ENCODE results near the gene SKIC2. TPM values are rescaled to one million over a fixed set of nuclear protein-coding genes. Genes with fewer than 3 reads are reported as not detected.
"Not testable (repeated sequence)": the region's sequence is repeated elsewhere in the genome, so short reads cannot be mapped to it uniquely, and the experiment has no call there.

SKIC2 gene
- total and polyA plus RNA-seq, 2 of the 8 experiments (the other 6 are each of a cell fraction or from before 2014, with no cell fraction given), result 42.1 to 59.7 TPM

DNA sequence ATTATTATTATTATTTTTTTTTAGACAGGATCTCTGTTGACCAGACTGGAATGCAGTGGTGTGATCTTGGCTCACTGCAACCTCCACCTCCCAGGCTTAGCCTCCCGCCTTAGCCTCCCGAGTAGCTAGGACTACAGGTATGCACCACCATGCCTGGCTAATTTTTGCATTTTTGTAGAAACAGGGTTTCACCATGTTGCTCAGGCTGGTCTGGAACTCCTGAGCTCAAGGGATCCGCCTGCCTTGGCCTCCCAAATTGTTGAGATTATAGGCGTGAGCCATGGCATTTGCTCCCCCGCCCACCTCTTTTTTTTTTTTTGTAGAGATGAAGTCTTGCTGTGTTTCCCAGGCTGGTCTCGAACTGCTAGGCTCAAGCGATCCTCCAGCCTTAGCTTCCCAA lies 49.7 kb upstream of the SKIC2 start:
- not testable (repeated sequence) for H2AFZ ChIP-seq (ENCODE audit: low read length); H2AK5ac ChIP-seq (ENCODE audit: low read depth, low read length); H3K9me3 ChIP-seq (ENCODE audit: insufficient read depth in 2 of 2, low read depth in 1 of 2, low read length in 1 of 2); H3K23me2 ChIP-seq (ENCODE audit: low read depth, low read length); H2BK12ac ChIP-seq (ENCODE audit: low read depth, low read length); H3K79me2 ChIP-seq (ENCODE audit: control insufficient read depth in 1 of 2, insufficient read depth in 2 of 2, low read length in 2 of 2); H3K18ac ChIP-seq (ENCODE audit: extremely low read depth, low read length); H3K56ac ChIP-seq (replicated peaks; ENCODE audit: insufficient read length, low read depth, low read length); H3K9ac ChIP-seq (replicated peaks in 1 of 4; ENCODE audit: extremely low read depth in 1 of 4, low read depth in 3 of 4, low read length in 3 of 4); H2BK15ac ChIP-seq (ENCODE audit: low read length); H3K27ac ChIP-seq (ENCODE audit: low read depth, low read length); H3K4ac ChIP-seq (replicated peaks; ENCODE audit: insufficient read length, low read depth, low read length); H3K4me1 ChIP-seq (replicated peaks in 1 of 4; ENCODE audit: control insufficient read depth in 3 of 4, insufficient read depth in 4 of 4, low read length in 3 of 4); H2BK20ac ChIP-seq (ENCODE audit: low read length); H4K5ac ChIP-seq (ENCODE audit: insufficient read length, low read depth, low read length); H4K91ac ChIP-seq (replicated peaks; ENCODE audit: insufficient read length, low read length); DNase-seq (ENCODE audit: low read depth in 1 of 2, low spot score in 2 of 2); H2BK5ac ChIP-seq (ENCODE audit: low read depth, low read length); H3K14ac ChIP-seq (ENCODE audit: insufficient read length); H4K20me1 ChIP-seq (replicated peaks in 1 of 2; ENCODE audit: control insufficient read depth in 1 of 2, insufficient read depth in 2 of 2, low read length in 2 of 2); H4K8ac ChIP-seq (ENCODE audit: extremely low read depth, insufficient read depth, low read length); FAIRE-seq; H3K27me3 ChIP-seq (replicated peaks in 1 of 4; ENCODE audit: control insufficient read depth in 3 of 4, extremely low read depth in 1 of 4, insufficient read depth in 3 of 4, low read length in 3 of 4); H3K79me1 ChIP-seq (ENCODE audit: low read depth, low read length); H3K4me2 ChIP-seq (ENCODE audit: insufficient read depth in 1 of 2, low read depth in 2 of 2, low read length in 2 of 2); H3K4me3 ChIP-seq (ENCODE audit: extremely low read depth in 1 of 4, insufficient read depth in 2 of 4, low read depth in 3 of 4, low read length in 4 of 4); H3K23ac ChIP-seq (ENCODE audit: insufficient read length); H3K36me3 ChIP-seq (ENCODE audit: control insufficient read depth in 2 of 4, insufficient read depth in 4 of 4, low read length in 3 of 4); H2BK120ac ChIP-seq (replicated peaks; ENCODE audit: low read depth, low read length)
- 88% methylated on average over 7 of the region's 7 CpGs; no CpG with 5 or more reads in 1 of the 2 experiments for WGBS, 2 experiments (ENCODE audit: extremely low coverage in 1 of 2, insufficient coverage in 1 of 2, insufficient read length in 1 of 2, insufficient replicate concordance in 2 of 2, low coverage in 1 of 2, low lambda C conversion rate in 2 of 2, missing lambda C conversion rate in 1 of 2)
- CTCF ChIA-PET (ENCODE audit: partially characterized antibody), result interaction anchor here (0.6 to 1.5 kb wide), 4 partner anchors 12 to 47 kb away, joined by 3 to 5 read pairs (median 3); partner anchors contain the start of gene NEU1
- POLR2A ChIA-PET (ENCODE audit: partially characterized antibody), result interaction anchor here (1.0 to 1.7 kb wide), 4 partner anchors 11 to 75 kb away, joined by 3 to 6 read pairs (median 4); partner anchors contain the start of gene EHMT2
